ENCODE measurements around the gene AP3B1. TPM values are rescaled to one million over a fixed set of nuclear protein-coding genes. Genes with fewer than 3 reads are reported as not detected.

Gene AP3B1
- total RNA-seq, 5 donors from 2014 or later (not counting 1 experiment from before 2014, with no cell fraction given): 26.2 to 40.8 (median 31.4) TPM

DNA sequence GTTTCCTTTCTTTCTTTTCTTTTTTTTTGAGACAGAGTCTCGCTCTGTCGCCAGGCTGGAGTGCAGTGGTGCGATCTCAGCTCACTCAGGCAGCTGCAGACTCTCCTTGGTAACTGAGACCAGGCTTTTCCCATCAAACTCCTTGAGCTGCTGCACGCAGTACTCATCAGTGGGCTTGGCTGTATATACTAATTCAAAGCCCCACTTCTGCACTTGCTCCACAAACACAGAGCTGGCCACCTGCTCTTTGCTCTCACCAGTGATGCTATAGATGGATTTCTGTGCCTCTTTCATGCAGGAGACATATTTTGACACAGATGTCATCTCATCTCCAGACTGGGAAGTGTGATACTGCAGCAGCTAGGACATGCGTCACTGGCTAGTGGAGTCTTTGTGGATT, 252.7 kb downstream of the AP3B1 start:
- no peak overlapping the region for H3K4me3 ChIP-seq (ENCODE audit: control insufficient read depth in 1 of 2, extremely low read depth in 1 of 2, low read length in 1 of 2)
- 100% methylated on average over 3 of the region's 5 CpGs for WGBS (ENCODE audit: insufficient coverage)
- no peak for ATAC-seq (replicated peaks in 1 of 4)
- no peaks in the 10 kb centered on the region for H3K27me3 Mint-ChIP-seq
- H3K9me3 Mint-ChIP-seq: no peaks in the 10 kb centered on the region
- ChIA-PET CTCF (interaction anchor here in 1 of 2 donors (0.6 kb wide), 1 partner anchor 45 kb away, joined by 3 read pairs; no protein-coding TSS in a partner anchor), POLR2A (interaction anchor here in 1 of 2 donors (0.6 kb wide), 1 partner anchor 35 kb away, joined by 5 read pairs; no protein-coding TSS in a partner anchor)
- H3K4me1 Mint-ChIP-seq: no peaks in the 10 kb centered on the region
- H3K9me3 ChIP-seq: no peaks in the 10 kb centered on the region
- H3K4me3 Mint-ChIP-seq: no peak overlapping the region
- no peaks in the 10 kb centered on the region for H3K36me3 ChIP-seq (ENCODE audit: control insufficient read depth in 2 of 2, extremely low read depth in 1 of 2, insufficient read depth in 1 of 2, low read length in 1 of 2)
- H3K27ac ChIP-seq (ENCODE audit: low read length): no peak overlapping the region
- H3K36me3 Mint-ChIP-seq: peaks cover 53% of the 10 kb centered on the region
- no peaks in the 10 kb centered on the region for H3K4me1 ChIP-seq (ENCODE audit: control insufficient read depth in 1 of 2, extremely low read depth in 1 of 2, insufficient read depth in 2 of 2, low read length in 2 of 2)
- DNase-seq: no peak
- H3K27me3 ChIP-seq (replicated peaks in 1 of 2; ENCODE audit: control insufficient read depth in 2 of 2, extremely low read depth in 1 of 2, insufficient read depth in 2 of 2, low read length in 1 of 2): no peaks in the 10 kb centered on the region
- no peak overlapping the region for H3K27ac Mint-ChIP-seq

DNA sequence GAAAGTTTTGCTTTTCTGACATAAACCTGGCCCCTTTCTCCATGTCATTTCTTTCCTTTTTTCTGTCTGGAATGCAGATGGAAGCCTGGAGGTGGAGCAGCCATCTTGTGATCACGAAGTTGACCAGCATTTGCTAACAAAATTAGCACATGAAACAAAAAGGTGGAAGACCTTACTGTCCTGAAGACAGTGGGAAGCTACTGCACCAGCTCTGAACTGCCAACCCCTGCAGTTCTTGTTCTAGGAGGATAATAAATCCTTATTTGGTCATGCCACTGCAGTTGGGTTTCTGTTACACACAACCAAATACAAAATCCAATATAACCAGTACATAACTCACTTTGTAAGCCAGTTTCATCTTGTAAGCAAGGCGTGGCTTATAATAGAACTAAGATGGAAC, 269.0 kb downstream of the AP3B1 start:
- Histone ChIP-seq H3K27me3 (replicated peaks in 1 of 2; ENCODE audit: control insufficient read depth in 2 of 2, extremely low read depth in 1 of 2, insufficient read depth in 2 of 2, low read length in 1 of 2) (no peaks in the 10 kb centered on the region), H3K4me3 (ENCODE audit: control insufficient read depth in 1 of 2, extremely low read depth in 1 of 2, low read length in 1 of 2) (no peak overlapping the region), H3K4me1 (ENCODE audit: control insufficient read depth in 1 of 2, extremely low read depth in 1 of 2, insufficient read depth in 2 of 2, low read length in 2 of 2) (no peaks in the 10 kb centered on the region), H3K27ac (ENCODE audit: low read length) (no peak overlapping the region), H3K36me3 (ENCODE audit: control insufficient read depth in 2 of 2, extremely low read depth in 1 of 2, insufficient read depth in 1 of 2, low read length in 1 of 2) (peaks cover 0 to 3% of the 10 kb centered on the region in 2 donors), H3K9me3 (no peaks in the 10 kb centered on the region)
- no peak for ATAC-seq (replicated peaks in 1 of 4)
- DNase-seq: no peak
- Mint-ChIP-seq H3K4me3 (no peak overlapping the region), H3K36me3 (peaks cover 36% of the 10 kb centered on the region), H3K27ac (no peak overlapping the region), H3K4me1 (no peaks in the 10 kb centered on the region), H3K27me3 (no peaks in the 10 kb centered on the region), H3K9me3 (no peaks in the 10 kb centered on the region)
- WGBS (ENCODE audit: insufficient coverage): 100% methylated on average over 1 of the region's 2 CpGs
- ChIA-PET POLR2A (no interaction called here), CTCF (no interaction called here)

- no peak overlapping the region for H3K4me3 ChIP-seq (ENCODE audit: control insufficient read depth in 1 of 2, extremely low read depth in 1 of 2, low read length in 1 of 2)
- H3K27me3 ChIP-seq (replicated peaks in 1 of 2; ENCODE audit: control insufficient read depth in 2 of 2, extremely low read depth in 1 of 2, insufficient read depth in 2 of 2, low read length in 1 of 2): no peaks in the 10 kb centered on the region
- H3K4me3 Mint-ChIP-seq: no peak overlapping the region
- no peaks in the 10 kb centered on the region for H3K4me1 Mint-ChIP-seq
- WGBS (ENCODE audit: insufficient coverage): no CpG with 5 or more reads among the region's 5 CpGs
- POLR2A ChIA-PET: no interaction called here
- H3K27ac ChIP-seq (ENCODE audit: low read length): no peak overlapping the region
- no peaks in the 10 kb centered on the region for H3K9me3 ChIP-seq
- no peak overlapping the region for H3K27ac Mint-ChIP-seq
- ATAC-seq (replicated peaks in 1 of 4): no peak
- peaks cover 0 to 10% of the 10 kb centered on the region in 2 donors for H3K36me3 ChIP-seq (ENCODE audit: control insufficient read depth in 2 of 2, extremely low read depth in 1 of 2, insufficient read depth in 1 of 2, low read length in 1 of 2)
- H3K9me3 Mint-ChIP-seq: no peaks in the 10 kb centered on the region
- H3K36me3 Mint-ChIP-seq: peaks cover 36% of the 10 kb centered on the region
- DNase-seq: no peak
- no peaks in the 10 kb centered on the region for H3K27me3 Mint-ChIP-seq
- no peaks in the 10 kb centered on the region for H3K4me1 ChIP-seq (ENCODE audit: control insufficient read depth in 1 of 2, extremely low read depth in 1 of 2, insufficient read depth in 2 of 2, low read length in 2 of 2)
- CTCF ChIA-PET: no interaction called here
Measured at GRCh38 chr5:78019744-78020143, 274.8 kb downstream of the AP3B1 start.

DNA sequence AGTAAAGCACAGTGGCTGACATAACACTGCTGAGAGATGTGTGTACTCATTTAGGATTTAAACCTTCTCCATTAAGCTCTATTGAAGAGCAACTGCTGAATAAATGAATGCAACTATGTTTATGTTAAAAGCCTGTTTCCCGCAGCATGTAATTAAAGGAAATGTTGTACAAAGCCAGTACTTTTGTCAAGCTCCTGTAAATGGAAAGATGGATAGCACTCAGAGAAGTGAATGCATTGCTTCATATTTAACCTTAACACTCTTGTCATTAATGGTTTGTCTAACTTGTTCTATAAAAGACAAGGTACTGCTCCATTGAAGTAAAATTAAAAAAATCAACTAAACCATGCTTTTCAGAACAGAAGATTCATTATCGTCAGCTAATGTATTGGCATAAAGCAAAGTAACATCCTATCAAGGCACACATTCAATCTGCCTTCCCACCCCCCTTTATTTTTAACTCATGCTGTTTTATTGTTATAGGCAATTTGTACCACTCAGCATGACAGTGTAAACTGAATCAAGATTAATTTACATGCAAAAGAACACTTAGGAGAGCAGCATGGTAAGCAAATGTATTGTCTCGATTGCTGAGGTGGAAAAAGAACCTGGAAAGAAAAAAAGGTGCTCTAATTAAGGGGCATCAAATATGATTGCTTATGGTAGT, 277.5 kb downstream of the AP3B1 start:
- no peak overlapping the region for H3K27ac Mint-ChIP-seq
- no peaks in the 10 kb centered on the region for H3K27me3 ChIP-seq (replicated peaks in 1 of 2; ENCODE audit: control insufficient read depth in 2 of 2, extremely low read depth in 1 of 2, insufficient read depth in 2 of 2, low read length in 1 of 2)
- H3K9me3 Mint-ChIP-seq: no peaks in the 10 kb centered on the region
- no peaks in the 10 kb centered on the region for H3K4me1 ChIP-seq (ENCODE audit: control insufficient read depth in 1 of 2, extremely low read depth in 1 of 2, insufficient read depth in 2 of 2, low read length in 2 of 2)
- ChIA-PET CTCF (no interaction called here), POLR2A (no interaction called here)
- H3K27ac ChIP-seq (ENCODE audit: low read length): no peak overlapping the region
- DNase-seq (no peak), ATAC-seq (replicated peaks in 1 of 4) (no peak)
- H3K4me1 Mint-ChIP-seq: no peaks in the 10 kb centered on the region
- H3K4me3 Mint-ChIP-seq: no peak overlapping the region
- no peak overlapping the region for H3K4me3 ChIP-seq (ENCODE audit: control insufficient read depth in 1 of 2, extremely low read depth in 1 of 2, low read length in 1 of 2)
- peaks cover 36% of the 10 kb centered on the region for H3K36me3 Mint-ChIP-seq
- peaks cover 0 to 10% of the 10 kb centered on the region in 2 donors for H3K36me3 ChIP-seq (ENCODE audit: control insufficient read depth in 2 of 2, extremely low read depth in 1 of 2, insufficient read depth in 1 of 2, low read length in 1 of 2)
- H3K27me3 Mint-ChIP-seq: no peaks in the 10 kb centered on the region
- no CpG with 5 or more reads among the region's 3 CpGs for WGBS (ENCODE audit: insufficient coverage)
- H3K9me3 ChIP-seq: no peaks in the 10 kb centered on the region

DNA sequence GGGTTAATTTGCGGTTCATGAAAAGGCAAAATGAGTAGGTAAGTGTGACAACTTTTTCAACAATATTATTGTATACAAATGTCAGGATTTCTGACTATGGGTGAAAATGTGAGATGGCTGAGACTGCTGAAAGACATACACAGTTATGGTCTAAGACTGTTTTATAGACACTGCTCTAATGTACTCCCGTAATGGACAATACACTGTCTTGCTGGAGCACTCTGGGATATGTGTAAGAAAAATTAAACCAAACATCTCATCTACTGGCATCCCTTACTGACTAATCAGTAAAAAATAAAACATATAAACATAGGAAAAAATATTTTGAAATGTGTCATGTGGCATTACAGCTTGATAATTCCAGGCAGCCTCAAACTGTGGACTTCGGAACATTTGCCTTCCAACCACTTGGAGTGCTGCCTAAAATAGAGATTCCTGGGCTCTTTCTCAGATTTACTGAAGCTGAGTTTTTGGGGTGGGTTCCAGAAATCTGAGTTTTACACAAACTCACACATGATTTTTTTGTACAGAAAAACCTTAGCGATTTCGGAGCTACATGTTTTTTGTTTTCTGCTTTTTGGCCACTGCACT, 284.5 kb downstream of the AP3B1 start:
- H3K4me3 ChIP-seq (ENCODE audit: control insufficient read depth in 1 of 2, extremely low read depth in 1 of 2, low read length in 1 of 2): no peak overlapping the region
- H3K9me3 Mint-ChIP-seq: no peaks in the 10 kb centered on the region
- peaks cover 27% of the 10 kb centered on the region for H3K36me3 Mint-ChIP-seq
- no peaks in the 10 kb centered on the region for H3K27me3 ChIP-seq (replicated peaks in 1 of 2; ENCODE audit: control insufficient read depth in 2 of 2, extremely low read depth in 1 of 2, insufficient read depth in 2 of 2, low read length in 1 of 2)
- H3K4me1 Mint-ChIP-seq: no peaks in the 10 kb centered on the region
- no peak overlapping the region for H3K27ac ChIP-seq (ENCODE audit: low read length)
- no peak overlapping the region for H3K4me3 Mint-ChIP-seq
- CTCF ChIA-PET: interaction anchor here in 1 of 2 donors (0.6 kb wide), 1 partner anchor 9 kb away, joined by 3 read pairs; no protein-coding TSS in a partner anchor
- H3K27ac Mint-ChIP-seq: no peak overlapping the region
- H3K9me3 ChIP-seq: no peaks in the 10 kb centered on the region
- no peaks in the 10 kb centered on the region for H3K4me1 ChIP-seq (ENCODE audit: control insufficient read depth in 1 of 2, extremely low read depth in 1 of 2, insufficient read depth in 2 of 2, low read length in 2 of 2)
- H3K36me3 ChIP-seq (ENCODE audit: control insufficient read depth in 2 of 2, extremely low read depth in 1 of 2, insufficient read depth in 1 of 2, low read length in 1 of 2): peaks cover 0 to 1% of the 10 kb centered on the region in 2 donors
- 100% methylated on average over 2 of the region's 5 CpGs for WGBS (ENCODE audit: insufficient coverage)
- ATAC-seq (replicated peaks in 1 of 4) (no peak), DNase-seq (no peak)
- H3K27me3 Mint-ChIP-seq: no peaks in the 10 kb centered on the region
- POLR2A ChIA-PET: no interaction called here

- H3K4me3 Mint-ChIP-seq: no peak overlapping the region
Measured at GRCh38 chr5:78008356-78008967, 286.0 kb downstream of the AP3B1 start.

More at GRCh38 chr5:78008356-78008967, 286.0 kb downstream of the AP3B1 start:
- DNase-seq: peak in 1 of 35 experiments; percentile 17
- Mint-ChIP-seq H3K4me1 (no peaks in the 10 kb centered on the region), H3K9me3 (no peaks in the 10 kb centered on the region), H3K27me3 (no peaks in the 10 kb centered on the region), H3K27ac (no peak overlapping the region), H3K36me3 (peaks cover 16% of the 10 kb centered on the region)
- ATAC-seq (replicated peaks in 1 of 4): no peak
- Histone ChIP-seq H3K36me3 (ENCODE audit: control insufficient read depth in 2 of 2, extremely low read depth in 1 of 2, insufficient read depth in 1 of 2, low read length in 1 of 2) (peaks cover 0 to 5% of the 10 kb centered on the region in 2 donors), H3K4me1 (ENCODE audit: control insufficient read depth in 1 of 2, extremely low read depth in 1 of 2, insufficient read depth in 2 of 2, low read length in 2 of 2) (no peaks in the 10 kb centered on the region), H3K27me3 (replicated peaks in 1 of 2; ENCODE audit: control insufficient read depth in 2 of 2, extremely low read depth in 1 of 2, insufficient read depth in 2 of 2, low read length in 1 of 2) (no peaks in the 10 kb centered on the region), H3K4me3 (ENCODE audit: control insufficient read depth in 1 of 2, extremely low read depth in 1 of 2, low read length in 1 of 2) (no peak overlapping the region), H3K9me3 (no peaks in the 10 kb centered on the region), H3K27ac (ENCODE audit: low read length) (no peak overlapping the region)
- CTCF ChIA-PET: interaction anchor here in 1 of 2 donors (0.7 kb wide), 2 partner anchors 15 to 862 kb away, joined by 3 read pairs; no protein-coding TSS in a partner anchor
- 100% methylated on average over 1 of the region's 1 CpG for WGBS (ENCODE audit: insufficient coverage)
- POLR2A ChIA-PET: interaction anchor here in 1 of 2 donors (0.7 kb wide), 1 partner anchor 8 kb away, joined by 4 read pairs; no protein-coding TSS in a partner anchor
